Measurements from ENCODE around the gene EIPR1. TPM values are rescaled to one million over a fixed set of nuclear protein-coding genes. Genes with fewer than 3 reads are reported as not detected.

EIPR1 gene
- total RNA-seq, 1 donor from 2014 or later = 27.9 TPM

GRCh38 chr2:3204031-3204821 lies 173.4 kb downstream of the EIPR1 start:
- no peaks in the 10 kb centered on the region for H3K4me1 Mint-ChIP-seq
- no peak for TF ChIP-seq CTCF (IDR thresholded peaks at IDR 0.05; ENCODE audit: unreplicated experiment)
- no peak overlapping the region for H3K4me3 Mint-ChIP-seq
- no peaks in the 10 kb centered on the region for H3K9me3 Mint-ChIP-seq
- H3K27ac Mint-ChIP-seq = no peak overlapping the region
- no peak for DNase-seq (ENCODE audit: low spot score in 2 of 2, unreplicated experiment in 2 of 2)
- H3K36me3 Mint-ChIP-seq = peaks cover 10% of the 10 kb centered on the region
- H3K27me3 Mint-ChIP-seq (ENCODE audit: low read depth) = no peaks in the 10 kb centered on the region

- no peaks in the 10 kb centered on the region for H3K4me1 Mint-ChIP-seq
- TF ChIP-seq CTCF (IDR thresholded peaks at IDR 0.05; ENCODE audit: unreplicated experiment) = no peak
- H3K27ac Mint-ChIP-seq = no peak overlapping the region
- no peak for DNase-seq (ENCODE audit: low spot score in 2 of 2, unreplicated experiment in 2 of 2)
- peaks cover 10% of the 10 kb centered on the region for H3K36me3 Mint-ChIP-seq
- H3K27me3 Mint-ChIP-seq (ENCODE audit: low read depth) = no peaks in the 10 kb centered on the region
- H3K4me3 Mint-ChIP-seq = no peak overlapping the region
- H3K9me3 Mint-ChIP-seq = no peaks in the 10 kb centered on the region
Measured at GRCh38 chr2:3203497-3204019, 174.1 kb downstream of the EIPR1 start.

- no peak overlapping the region for H3K27ac Mint-ChIP-seq
- DNase-seq (ENCODE audit: low spot score in 2 of 2, unreplicated experiment in 2 of 2) = no peak
- TF ChIP-seq CTCF (IDR thresholded peaks at IDR 0.05; ENCODE audit: unreplicated experiment) = no peak
- no peaks in the 10 kb centered on the region for H3K4me1 Mint-ChIP-seq
- H3K27me3 Mint-ChIP-seq (ENCODE audit: low read depth) = no peaks in the 10 kb centered on the region
- H3K36me3 Mint-ChIP-seq = peaks cover 10% of the 10 kb centered on the region
- no peaks in the 10 kb centered on the region for H3K9me3 Mint-ChIP-seq
- no peak overlapping the region for H3K4me3 Mint-ChIP-seq
Measured at GRCh38 chr2:3202926-3203325, 174.7 kb downstream of the EIPR1 start.

- no peak for TF ChIP-seq CTCF (IDR thresholded peaks at IDR 0.05; ENCODE audit: unreplicated experiment)
- Mint-ChIP-seq H3K27me3 (ENCODE audit: low read depth) (no peaks in the 10 kb centered on the region), H3K9me3 (no peaks in the 10 kb centered on the region), H3K36me3 (peaks cover 10% of the 10 kb centered on the region), H3K4me3 (no peak overlapping the region), H3K4me1 (no peaks in the 10 kb centered on the region), H3K27ac (no peak overlapping the region)
- DNase-seq (ENCODE audit: low spot score in 2 of 2, unreplicated experiment in 2 of 2) = no peak
Measured at GRCh38 chr2:3201281-3201680, 176.3 kb downstream of the EIPR1 start.

GRCh38 chr2:3200420-3200939 lies 177.1 kb downstream of the EIPR1 start:
- no peaks in the 10 kb centered on the region for H3K27me3 Mint-ChIP-seq (ENCODE audit: low read depth)
- H3K4me1 Mint-ChIP-seq = no peaks in the 10 kb centered on the region

More at GRCh38 chr2:3200420-3200939, 177.1 kb downstream of the EIPR1 start:
- no peak for DNase-seq (ENCODE audit: low spot score in 2 of 2, unreplicated experiment in 2 of 2)
- no peaks in the 10 kb centered on the region for H3K9me3 Mint-ChIP-seq
- no peak overlapping the region for H3K27ac Mint-ChIP-seq
- H3K36me3 Mint-ChIP-seq = peaks cover 6% of the 10 kb centered on the region
- H3K4me3 Mint-ChIP-seq = no peak overlapping the region
- TF ChIP-seq CTCF (IDR thresholded peaks at IDR 0.05; ENCODE audit: unreplicated experiment) = no peak

Measured in mesothelial cell of epicardium (in vitro differentiated cells).